ENCODE data around the gene WNT7B. TPM values are rescaled to one million over a fixed set of nuclear protein-coding genes. Genes with fewer than 3 reads are reported as not detected.

The WNT7B gene
- total RNA-seq: not detected in 2 replicates

DNA sequence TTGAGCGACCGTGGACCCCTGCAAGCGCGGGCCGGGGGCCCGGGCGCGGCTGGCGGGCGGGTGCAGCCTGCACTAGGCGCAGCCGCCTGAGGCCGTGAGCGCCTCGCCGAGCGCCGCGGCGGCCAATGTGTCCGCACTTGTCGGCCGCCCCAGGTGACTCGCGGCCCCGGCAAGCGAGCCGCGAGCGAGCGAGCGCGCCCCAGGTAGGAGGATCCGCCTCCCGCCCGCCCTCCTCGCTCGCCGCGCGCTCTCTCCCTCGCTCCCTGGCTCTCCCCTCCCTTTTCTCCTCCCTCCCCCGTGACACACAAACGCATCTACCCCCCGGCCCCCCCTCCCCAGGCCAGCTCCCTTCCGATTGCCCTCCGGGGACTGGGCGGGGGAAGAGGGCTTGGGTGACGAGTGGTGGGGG lies at the start of gene WNT7B:
Gene WNT7B (minus strand): TSS at position 160 of the 409 bp plus-strand sequence. CDS start 408 bp downstream, outside the sequence.
- intact Hi-C loops (cut with micrococcal nuclease): no loop called here

DNA sequence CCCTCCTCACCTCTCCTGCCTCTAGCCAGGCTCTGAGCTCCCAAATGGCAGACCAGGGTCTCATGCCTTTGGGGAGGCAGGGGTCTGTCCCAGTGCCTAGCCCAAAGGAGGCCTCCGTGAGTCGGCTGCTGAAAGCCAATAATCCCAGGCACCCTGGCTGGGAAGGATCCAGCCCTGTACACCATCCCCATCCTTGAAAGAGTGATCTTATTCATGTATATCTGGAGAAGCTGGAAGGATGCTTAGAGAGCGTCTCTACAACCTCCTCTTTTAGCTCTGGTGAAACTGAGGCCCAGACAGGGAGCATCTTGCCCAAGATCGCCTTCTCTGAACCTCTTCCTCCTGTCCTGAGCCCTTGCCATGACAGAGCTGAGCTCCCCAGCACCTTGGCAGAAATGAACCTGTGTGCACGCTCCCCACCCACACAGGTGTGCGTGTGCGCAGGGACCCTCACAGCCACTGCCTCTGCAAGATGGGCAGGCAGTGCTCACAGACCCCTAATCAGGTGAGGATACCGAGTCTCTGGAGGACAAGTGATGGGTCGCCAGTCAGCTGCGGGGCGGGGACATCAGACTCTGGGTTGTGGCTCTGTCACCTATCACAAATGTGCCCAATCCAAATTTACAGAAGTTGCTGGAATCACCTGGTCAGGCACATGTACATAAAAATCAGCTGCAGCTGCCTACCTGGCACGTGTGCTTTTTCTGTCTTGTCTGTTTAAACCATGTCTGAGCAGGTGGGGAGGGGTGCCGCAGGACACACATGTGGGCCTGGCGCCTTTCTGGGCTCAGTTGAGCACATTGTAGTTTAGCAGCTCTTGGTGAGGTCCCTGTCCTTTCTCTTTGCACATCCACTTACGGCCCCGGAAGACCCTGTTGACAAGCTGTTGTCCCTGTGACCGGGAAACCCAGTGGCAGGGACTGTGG lies 49.3 kb upstream of the WNT7B start:
- intact Hi-C loops (cut with micrococcal nuclease): no loop called here

DNA sequence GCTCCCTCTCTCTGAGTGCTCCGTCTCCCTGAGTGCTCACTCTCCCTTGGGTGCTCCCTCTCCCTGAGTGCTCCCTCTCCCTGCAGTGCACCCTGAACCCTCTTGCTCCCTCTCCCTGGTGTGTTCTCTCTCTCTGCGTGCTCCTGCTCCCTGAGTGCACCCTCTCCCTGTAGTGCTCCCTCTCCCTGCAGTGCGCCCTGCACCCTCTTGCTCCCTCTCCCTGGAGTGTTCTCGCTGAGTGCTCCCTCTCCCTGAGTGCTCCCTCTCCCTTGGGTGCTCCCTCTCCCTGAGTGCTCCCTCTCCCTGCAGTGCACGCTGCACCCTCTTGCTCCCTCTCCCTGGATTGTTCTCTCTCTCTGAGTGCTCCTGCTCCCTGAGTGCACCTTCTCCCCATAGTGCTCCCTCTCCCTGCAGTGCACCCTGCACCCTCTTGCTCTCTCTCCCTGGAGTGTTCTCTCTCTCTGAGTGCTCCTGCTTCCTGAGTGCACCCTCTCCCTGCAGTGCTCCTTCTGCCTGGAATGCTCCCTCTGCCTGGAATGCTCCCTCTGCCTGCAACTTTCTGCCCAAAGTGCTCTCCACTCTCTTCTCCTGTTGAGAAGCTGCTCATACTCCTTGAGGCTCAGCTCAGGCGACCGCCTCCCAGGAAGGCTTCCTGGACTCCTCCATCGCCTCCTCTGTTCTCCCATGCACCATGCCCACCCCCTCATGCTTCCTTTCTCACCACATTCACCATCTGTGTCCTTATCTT lies 48.4 kb upstream of the WNT7B start:
- intact Hi-C loops (cut with micrococcal nuclease): no loop called here

DNA sequence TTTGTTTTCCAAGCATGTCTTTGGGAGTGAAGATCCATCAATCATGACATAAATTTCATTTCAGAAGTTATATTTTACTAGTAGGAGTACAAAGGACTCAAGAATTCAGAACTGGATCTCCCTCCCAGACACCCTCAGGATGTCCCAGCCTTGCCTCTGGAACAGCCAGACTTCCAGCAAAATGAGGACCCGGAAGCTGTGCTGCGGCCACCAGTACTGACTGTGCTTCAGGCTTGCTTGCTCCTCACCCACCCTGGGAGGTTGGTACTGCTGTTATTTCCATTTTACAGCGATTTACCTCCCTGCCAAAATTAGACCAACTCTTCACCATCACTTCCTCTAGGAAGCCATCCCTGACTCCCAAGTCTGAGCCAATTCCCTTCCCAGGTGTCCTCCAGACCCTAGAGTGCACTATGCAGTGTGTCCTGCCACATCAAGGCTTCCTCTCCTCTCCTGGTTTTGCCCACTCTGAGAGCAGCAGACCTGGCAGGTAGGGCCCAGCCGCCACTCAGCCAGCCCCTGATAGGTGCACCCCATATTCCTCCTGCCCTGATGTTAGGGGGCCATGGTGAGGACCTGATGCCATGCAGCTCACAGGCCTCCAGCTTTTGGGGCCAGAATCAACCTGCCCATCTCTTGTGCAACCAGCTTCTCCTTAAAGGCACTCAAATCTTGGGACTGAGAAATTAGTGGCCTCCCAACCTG lies 47.3 kb upstream of the WNT7B start:
- intact Hi-C loops (cut with micrococcal nuclease): no loop called here

DNA sequence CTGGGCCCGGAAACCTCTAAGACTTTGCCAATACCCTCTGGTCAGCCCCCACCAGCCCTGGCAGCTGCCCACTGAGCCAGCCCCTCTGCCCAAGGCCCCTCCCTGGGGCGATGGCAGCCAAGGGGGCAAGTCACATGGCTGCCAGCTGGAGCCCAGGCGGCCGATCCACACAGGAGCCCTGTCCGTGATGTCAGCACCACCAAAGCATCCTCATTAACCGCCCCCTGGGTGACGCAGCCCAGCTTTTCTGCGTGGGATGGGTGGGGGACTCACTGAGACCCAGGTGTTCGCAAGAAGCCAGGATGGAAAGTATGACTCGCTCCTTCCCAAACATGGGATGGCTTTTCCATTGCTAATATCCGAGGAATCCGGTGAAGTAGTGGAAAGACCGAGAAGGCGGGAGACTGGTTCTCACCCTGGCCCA lies 46.6 kb upstream of the WNT7B start:
- intact Hi-C loops (cut with micrococcal nuclease): no loop called here

DNA sequence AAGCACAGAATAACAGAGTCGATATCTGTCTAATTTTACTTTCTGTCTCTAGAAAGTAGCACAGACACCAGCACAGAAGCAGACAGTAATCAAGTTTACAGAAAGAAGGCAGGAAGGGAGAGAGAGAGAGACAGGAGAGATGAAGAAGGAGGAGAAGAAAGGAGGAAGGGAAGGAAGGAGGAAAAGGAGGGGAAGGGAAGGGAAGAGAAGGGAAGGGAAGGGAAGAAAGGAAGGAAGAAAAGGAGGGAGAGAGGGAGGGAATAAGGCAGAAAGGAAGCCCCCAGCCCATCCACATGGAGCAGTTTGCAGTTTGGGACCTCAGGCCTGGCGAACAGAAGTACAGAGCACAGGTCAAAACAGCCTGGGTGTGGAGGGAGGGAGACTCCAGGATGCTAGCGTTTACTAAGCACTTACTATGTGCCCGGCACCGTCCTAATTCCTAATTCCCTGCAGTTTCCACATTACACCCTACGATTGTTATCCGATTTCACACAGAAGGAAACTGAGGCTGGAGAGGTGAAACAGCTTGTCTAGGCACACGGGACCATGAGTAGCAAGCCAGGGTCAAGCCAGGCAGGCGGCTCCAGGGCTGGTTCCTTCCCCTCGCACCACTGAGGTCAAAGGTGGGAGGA lies 46.0 kb upstream of the WNT7B start:
- intact Hi-C loops (cut with micrococcal nuclease): no loop called here

DNA sequence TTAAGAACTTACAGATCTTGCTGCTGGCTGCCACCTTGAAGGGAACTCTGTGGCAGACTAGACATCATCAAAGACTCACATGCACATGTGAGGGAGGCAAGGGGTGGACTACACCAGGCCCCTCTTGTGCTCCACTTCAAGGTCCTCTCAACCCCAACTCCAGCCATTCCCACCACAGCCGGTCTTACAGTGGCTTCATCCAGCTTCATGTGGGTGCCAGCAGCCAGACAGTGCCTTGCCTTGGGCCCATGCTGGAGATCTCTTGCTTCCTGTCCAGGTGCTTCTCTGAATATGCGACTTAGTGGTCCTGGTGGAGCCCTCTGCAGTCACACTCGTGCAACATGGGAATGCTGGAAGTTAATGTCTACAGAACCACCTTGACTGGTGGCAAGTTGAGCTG lies 44.6 kb upstream of the WNT7B start:
- intact Hi-C loops (cut with micrococcal nuclease): no loop called here

DNA sequence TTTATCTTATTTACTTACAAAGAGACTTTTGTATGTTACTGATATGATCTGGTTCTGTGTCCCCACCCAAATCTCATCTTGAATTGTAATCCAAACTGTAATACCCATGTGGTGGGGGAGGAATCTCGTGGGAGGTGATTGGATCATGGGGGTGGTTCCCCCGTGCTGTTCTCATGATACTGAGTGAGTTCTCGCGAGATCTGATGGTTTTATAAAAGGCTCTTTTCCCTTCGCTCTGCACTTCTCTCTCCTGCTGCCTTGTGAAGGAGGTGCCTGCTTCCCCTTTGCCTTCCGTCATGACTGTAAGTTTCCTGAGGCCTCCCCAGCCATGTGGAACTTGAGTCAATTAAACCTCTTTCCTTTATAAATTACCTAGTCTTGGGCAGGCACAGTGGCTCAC lies 42.4 kb upstream of the WNT7B start:
- intact Hi-C loops (cut with micrococcal nuclease): no loop called here

DNA sequence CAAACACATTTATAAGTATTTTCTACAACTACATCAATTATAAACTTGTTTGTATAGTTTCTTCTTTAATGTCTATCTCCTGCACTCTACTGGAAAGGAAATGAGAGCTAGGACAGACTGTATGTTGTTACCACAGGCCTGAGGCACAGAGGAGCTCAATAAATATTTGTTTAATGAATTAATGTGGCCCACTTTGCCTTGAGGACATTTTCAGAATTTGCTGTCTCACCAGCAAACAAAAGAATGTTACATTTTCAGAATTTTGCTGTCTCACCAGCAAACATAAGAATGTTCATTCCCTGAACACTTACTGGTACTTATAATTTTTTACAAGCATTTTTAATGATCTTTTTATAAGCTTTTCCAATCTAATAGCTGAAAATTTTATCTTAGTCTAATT lies 41.9 kb upstream of the WNT7B start:
- intact Hi-C loops (cut with micrococcal nuclease): no loop called here

DNA sequence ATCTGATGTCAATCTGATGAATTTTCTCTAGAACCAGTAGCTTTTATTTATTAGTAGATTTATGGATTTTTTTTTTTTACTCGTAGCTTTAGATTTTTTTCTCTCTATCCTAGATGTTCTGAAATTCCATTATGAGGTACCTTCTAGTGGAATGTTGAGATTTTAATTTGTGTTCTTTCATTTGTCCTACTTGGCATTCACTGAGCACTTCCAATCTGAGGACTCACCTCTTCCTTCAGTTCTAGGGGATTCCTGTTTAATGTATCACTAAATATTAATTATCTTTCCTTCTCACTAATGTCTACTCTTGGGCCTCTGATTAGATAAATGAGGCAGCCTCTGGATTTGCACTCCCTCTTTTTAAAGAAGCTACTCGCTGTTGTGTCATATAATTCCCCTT lies 40.2 kb upstream of the WNT7B start:
- intact Hi-C loops (cut with micrococcal nuclease): no loop called here

DNA sequence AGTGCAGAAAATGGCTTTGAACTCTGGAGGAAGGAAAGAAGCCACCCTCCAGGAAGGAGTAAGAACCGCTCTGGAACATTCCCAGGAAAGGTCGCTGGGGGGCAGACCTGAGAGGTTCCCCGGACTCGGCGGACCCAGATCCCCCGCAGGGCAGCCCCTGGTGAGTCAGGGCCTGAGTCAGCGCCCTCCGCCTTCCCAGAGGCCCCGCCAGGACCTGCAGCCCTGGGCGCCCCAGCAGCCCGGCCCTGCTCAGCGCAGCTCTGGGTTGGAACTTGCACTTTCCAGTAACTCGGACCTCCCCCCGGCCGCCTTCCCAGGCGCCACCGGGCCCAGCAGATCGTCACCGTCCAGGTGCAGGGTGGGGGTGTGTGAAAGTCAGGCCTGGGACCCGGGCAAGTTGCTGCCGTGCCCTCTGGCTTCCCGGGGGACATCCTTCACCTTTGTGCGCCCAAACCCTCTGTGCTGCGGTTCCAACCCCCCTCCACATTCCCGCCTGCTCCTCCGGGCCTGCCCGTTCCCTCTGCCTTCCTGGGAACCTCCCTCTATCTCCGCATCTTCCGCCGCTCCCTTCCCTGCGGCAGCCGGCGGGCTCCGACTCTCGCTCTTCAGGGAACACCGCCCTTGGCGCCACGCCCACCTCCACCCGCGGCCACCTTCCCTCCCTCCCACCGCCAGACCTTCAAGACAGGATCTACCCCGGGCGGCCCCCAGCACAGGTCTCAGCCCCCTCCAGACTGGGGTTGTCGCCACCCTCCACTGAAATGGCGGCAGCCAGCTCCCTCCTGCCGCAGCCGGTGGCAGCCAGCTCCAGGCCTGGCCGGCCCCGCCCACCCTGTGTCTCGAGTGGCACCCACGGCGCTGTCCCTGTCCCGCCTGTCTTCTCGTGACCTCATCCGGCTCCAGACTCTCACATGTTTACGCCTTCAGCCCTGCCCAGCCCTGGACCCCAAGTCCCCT lies 36.8 kb upstream of the WNT7B start:
- intact Hi-C loops (cut with micrococcal nuclease): loop anchor here (1.0 to 2.0 kb wide), 3 partner anchors 22 to 103 kb away; no protein-coding TSS in a partner anchor

DNA sequence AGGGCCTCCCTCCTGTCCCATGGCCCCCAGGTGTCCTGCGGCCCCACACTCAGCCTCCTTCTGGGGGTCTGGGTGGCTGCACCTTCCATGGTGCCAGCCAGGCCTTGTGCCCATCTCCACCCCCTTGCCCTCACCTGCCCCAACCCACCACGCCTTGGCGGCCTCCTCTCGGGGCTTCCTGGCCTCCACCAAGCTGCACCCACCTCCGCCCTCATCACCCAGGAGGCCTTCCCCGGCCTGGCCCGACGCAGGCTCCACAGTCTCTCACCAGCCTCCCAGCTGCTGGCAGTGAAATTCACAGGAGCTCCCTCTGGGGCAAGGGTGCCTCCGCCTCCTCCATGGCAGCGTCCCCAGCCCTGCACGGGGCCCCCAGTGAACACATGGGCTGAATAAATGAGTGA lies 35.9 kb upstream of the WNT7B start:
- intact Hi-C loops (cut with micrococcal nuclease): loop anchor here (1.0 to 2.0 kb wide), 3 partner anchors 22 to 103 kb away; no protein-coding TSS in a partner anchor

DNA sequence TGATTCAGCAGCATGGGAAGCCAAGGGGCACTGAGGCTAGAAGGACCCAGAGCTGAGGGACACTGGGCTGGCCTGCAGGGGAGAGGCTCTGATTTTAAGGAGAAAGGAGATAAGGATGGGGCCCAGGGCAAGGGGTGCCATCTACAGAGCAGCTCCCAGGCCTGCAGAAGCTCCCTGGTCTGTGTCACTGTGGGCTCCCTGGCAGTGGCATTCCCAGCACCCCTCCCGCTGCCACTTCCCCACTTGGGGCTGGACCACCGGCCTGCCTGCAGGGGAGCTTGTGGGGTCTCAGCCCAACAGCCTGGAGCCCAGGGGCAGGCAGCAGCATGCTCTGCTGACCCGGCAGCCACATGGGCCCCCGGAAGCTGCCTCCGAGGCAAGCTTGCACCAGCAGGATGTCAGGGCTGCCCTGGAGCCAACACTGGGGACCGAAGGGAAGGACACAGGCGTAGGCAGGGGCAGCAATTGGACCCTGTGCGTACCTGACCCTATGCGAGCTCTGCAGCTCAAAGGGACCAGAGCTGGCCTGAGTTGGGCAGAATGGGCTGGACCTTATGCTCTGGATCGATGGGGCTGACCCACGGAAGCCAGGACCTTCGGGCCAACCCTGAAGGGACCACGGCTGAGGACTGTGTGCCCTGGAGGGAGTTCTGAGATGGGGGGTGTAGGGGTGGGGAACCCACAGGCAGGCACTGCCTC lies 35.4 kb upstream of the WNT7B start:
- intact Hi-C loops (cut with micrococcal nuclease): loop anchor here (2.0 kb wide), 1 partner anchor 56 kb away; no protein-coding TSS in a partner anchor

DNA sequence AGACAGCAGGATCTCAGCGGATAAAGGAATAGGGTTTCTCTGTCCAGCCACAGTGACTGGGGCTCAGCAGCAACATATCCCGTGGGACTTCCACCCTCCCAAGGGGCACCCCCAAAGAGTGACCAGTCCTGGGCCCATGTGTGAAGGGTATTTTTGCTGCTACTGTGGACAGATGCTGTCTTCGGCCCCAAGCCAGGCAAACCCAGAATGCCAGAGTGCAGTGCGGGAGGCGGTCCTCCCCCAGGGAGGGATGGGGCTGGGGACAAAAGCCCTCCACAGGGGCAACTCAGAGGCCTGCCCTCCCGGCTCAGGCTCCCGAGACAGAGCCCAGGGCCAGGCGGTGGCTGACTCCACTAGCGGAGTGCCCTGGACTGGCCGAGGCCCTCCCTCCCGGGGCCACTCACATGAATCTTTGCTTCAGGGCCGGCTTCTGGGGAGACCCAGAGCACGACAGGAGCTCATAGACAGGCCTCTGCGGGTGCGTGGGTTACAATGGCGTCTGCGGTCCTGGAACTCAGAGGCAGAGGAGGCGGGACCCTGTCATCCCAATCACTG lies 34.7 kb upstream of the WNT7B start:
- intact Hi-C loops (cut with micrococcal nuclease): loop anchor here (2.0 kb wide), 1 partner anchor 57 kb away; no protein-coding TSS in a partner anchor

DNA sequence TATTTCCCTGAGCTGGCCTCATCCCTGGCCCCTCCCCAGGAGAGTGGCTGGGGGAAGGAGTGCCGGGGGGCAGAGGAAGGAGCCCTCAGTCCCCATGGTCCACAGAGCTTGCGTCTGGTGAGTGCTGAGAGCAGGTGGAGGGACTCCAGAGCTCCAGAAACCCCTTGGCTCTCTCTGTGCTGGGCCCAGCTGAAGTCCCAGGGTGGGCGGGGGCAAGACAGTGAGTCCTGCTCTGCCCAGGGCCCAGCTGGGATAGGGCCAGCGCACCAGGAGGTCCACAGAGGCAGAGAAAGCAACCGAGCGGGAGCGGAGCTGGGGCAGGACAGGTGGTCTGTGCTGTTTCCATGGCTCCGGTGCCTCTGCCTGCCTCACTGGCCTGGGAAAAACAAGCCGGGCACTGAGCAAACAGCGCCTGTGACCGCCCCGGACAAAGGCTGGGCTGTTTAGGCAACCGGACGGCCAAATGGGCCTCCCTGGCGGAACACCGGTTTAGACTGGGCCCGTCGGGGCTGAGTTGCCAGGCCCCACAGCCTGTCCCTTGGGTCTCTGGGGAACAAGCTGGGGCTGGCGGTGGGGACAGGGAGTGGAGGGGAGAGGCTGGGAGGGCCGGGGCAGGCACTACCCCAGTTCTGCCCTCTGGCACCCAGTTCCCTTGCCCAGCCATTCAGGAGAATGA lies 34.1 kb upstream of the WNT7B start:
- intact Hi-C loops (cut with micrococcal nuclease): no loop called here

DNA sequence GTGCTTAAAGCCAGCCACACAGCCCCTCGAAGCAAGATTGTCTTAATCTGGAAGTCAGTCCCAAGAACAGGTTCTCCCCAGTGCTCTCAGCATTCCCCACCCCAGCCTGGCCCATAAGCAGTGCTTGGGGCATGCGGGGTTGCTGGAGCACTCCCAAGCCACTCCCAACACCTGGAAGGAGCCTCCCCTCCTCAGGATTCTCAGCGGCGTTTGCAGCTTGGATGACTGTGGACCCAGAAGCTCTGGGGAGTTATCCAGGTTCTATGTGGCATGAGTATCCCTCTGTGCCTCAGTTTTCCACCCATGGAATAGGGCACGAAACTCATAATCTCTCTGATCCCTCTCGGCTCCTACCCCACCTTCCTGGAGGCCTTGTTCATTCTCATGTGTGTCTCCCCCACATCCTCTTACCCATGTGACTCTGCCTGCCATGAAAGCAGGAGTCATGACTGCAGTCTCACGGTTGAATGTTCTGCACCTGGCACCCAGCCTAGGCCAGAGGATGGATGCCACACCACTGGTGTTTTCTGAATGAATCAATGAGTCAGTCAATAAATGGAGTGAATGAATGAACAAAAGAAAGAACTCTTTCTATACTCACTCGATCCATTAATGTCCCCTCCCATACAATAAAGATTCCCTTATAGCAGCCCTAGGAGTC lies 33.4 kb upstream of the WNT7B start:
- intact Hi-C loops (cut with micrococcal nuclease): no loop called here

DNA sequence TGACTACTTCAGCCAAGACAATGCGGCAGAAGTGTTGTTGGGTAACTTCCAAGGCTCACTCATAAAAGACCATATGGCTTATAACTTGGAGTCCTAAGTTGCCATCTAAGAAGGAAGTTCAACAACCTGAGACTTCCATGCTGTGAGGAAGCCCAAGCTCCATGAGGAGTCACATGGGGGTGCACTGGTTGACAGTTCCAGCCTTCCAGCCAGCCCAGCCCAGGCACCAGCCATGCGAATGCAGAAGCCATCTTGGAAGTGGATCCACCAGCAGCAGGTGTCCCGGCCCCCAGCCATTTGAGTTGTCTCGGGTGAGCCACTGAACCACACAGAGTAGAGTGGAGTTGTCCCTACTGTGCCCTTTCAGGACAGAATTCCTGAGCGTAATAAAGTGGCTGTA lies 32.8 kb upstream of the WNT7B start:
- intact Hi-C loops (cut with micrococcal nuclease): no loop called here
